Skeletal muscle tissue (tissue), 4 donors: ENCODE results near the gene PTGES3L. TPM values are rescaled to one million over a fixed set of nuclear protein-coding genes. Genes with fewer than 3 reads are reported as not detected.

Experiments
- H3K27ac ChIP-seq: one replicate; pipeline ENCODE4 v1.7.0; 2013; ENCODE audit warnings: mild to moderate bottlenecking, low read depth, low read length, inconsistent platforms
- H3K27me3 ChIP-seq, 3 donors: one replicate each; pipeline ENCODE4 v1.7.0; 2013; ENCODE audit warnings: low read length in 3 of 3; ENCODE audit not compliant: control insufficient read depth in 3 of 3, insufficient read depth in 3 of 3
- H3K36me3 ChIP-seq, 3 donors: one replicate each; pipeline ENCODE4 v1.7.0; 2013; ENCODE audit warnings: low read length in 3 of 3; ENCODE audit not compliant: control insufficient read depth in 3 of 3, insufficient read depth in 3 of 3
- H3K4me1 ChIP-seq, 3 donors: one replicate each; pipeline ENCODE4 v1.7.0; 2013; ENCODE audit warnings: low read length in 3 of 3, mild to moderate bottlenecking in 3 of 3; ENCODE audit not compliant: control insufficient read depth in 3 of 3, insufficient read depth in 3 of 3
- H3K4me3 ChIP-seq, 3 donors: one replicate each; pipeline ENCODE4 v1.7.0; 2013; ENCODE audit warnings: low read length in 3 of 3
- H3K9ac ChIP-seq, 3 donors: one replicate each; pipeline ENCODE4 v1.7.0; 2013; ENCODE audit warnings: low read length in 3 of 3, mild to moderate bottlenecking in 3 of 3, moderate library complexity in 2 of 3, low read depth in 1 of 3
- H3K9me3 ChIP-seq, 3 donors: one replicate each; pipeline ENCODE4 v1.7.0; 2013; ENCODE audit warnings: low read length in 3 of 3; ENCODE audit not compliant: control insufficient read depth in 3 of 3
- total RNA-seq: library from RNA; depleted of rRNA; stranded (reverse); fragments of >200 nt; gene quantifications from one replicate; pipeline ENCODE4 v1.2.3, GENCODE V29; 2014
- donor health status: Osteomylitis.

The PTGES3L gene
- total RNA-seq = 28.2 TPM

DNA sequence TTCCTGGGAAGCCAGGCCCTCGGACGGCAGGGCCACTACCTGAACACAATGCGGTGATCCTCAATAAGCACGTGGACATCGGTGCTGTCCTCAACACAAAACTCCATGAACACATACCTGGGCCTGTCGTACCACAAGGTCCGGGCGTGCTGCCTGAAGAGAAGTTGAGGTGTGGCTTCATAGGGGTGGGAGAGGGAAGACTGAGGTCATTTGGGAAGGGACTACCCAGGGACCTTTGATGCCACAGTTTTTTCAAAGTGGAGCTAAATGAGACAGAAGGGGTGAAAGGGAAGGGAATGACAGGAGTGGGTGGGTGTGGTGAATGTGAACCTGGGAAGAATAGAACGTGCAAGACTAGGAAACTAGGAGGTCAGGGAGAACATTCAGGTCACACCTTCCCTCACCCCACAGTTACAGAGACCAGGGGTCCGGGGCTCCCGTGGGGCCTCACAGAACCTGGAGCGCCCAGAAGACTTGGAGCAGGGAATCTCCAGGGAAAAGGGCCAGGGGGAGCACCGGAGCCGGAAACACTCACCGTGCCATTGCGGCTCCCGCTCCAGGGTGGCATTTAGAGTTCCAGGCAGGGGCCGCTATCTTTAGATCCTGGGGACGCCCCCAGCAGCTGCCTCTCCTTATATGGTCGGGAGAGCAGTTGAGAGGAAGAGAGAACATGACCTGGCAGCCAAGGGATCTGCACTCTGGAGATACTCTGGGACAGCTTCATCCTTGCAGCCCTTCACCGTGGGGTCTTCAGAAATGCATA is at the start of gene PTGES3L:
TSS of gene PTGES3L (minus strand) at position 570 of the 763 bp plus-strand sequence. CDS start at position 543, 27 bp downstream.
- Histone ChIP-seq H3K27me3 (no peaks in the 10 kb centered on the region), H3K9me3 (no peaks in the 10 kb centered on the region), H3K27ac (peak within 1 kb of the TSS; percentile 95)

DNA sequence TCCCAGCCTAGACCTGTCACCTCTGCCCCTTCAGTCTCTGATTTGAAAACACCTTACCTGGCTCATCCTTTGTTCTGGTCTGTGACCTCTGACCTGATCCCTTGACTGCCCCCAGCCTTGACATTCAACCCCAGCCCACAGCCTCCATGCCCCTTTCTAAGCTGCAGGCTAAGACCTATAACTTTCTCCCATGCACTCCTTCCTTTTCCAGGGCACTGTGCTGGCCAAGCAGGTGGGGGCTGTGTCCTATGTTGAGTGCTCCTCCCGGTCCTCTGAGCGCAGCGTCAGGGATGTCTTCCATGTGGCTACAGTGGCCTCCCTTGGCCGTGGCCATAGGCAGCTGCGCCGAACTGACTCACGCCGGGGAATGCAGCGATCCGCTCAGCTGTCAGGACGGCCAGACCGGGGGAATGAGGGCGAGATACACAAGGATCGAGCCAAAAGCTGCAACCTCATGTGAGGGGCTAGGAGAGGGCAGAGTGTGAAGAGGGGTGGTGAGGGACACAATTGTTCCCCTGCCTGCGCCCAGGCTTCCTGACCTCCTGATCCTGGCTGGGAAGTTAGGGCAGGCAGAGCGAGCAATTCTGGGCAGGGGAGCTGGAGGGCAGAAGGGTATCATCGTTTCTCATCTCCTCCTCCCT is 48.5 kb upstream of the PTGES3L start:
- H3K27me3 ChIP-seq = no peaks in the 10 kb centered on the region
- no peak overlapping the region for H3K27ac ChIP-seq
- H3K9me3 ChIP-seq = no peaks in the 10 kb centered on the region
- peaks cover 5 to 21% (median 17%) of the 10 kb centered on the region in 3 donors for H3K4me1 ChIP-seq
- H3K4me3 ChIP-seq = no peak overlapping the region
- H3K36me3 ChIP-seq = no peaks in the 10 kb centered on the region
- H3K9ac ChIP-seq = peak overlapping the region in 1 of 3 donors; percentile 33

More for the DNA sequence above, at the start of gene PTGES3L:
- H3K4me1 ChIP-seq = peaks cover 33 to 48% (median 38%) of the 10 kb centered on the region in 3 donors
- no peaks in the 10 kb centered on the region for H3K36me3 ChIP-seq
- H3K4me3 ChIP-seq = peak within 1 kb of the TSS; percentile 90 to 96 (median 94)
- peak within 1 kb of the TSS; percentile 83 to 96 (median 90) for H3K9ac ChIP-seq

GRCh38 chr17:43027091-43028032 is 47.5 kb upstream of the PTGES3L start:
- no peaks in the 10 kb centered on the region for H3K36me3 ChIP-seq
- H3K9me3 ChIP-seq = no peaks in the 10 kb centered on the region
- peaks cover 5 to 21% (median 17%) of the 10 kb centered on the region in 3 donors for H3K4me1 ChIP-seq
- no peaks in the 10 kb centered on the region for H3K27me3 ChIP-seq
- no peak overlapping the region for H3K27ac ChIP-seq
- no peak overlapping the region for H3K4me3 ChIP-seq
- H3K9ac ChIP-seq = peak overlapping the region in 1 of 3 donors; percentile 3

GRCh38 chr17:43026595-43026994 is 46.7 kb upstream of the PTGES3L start:
- no peaks in the 10 kb centered on the region for H3K9me3 ChIP-seq
- no peak overlapping the region for H3K27ac ChIP-seq
- H3K9ac ChIP-seq = no peak overlapping the region
- peaks cover 5 to 24% (median 17%) of the 10 kb centered on the region in 3 donors for H3K4me1 ChIP-seq
- H3K27me3 ChIP-seq = no peaks in the 10 kb centered on the region
- H3K4me3 ChIP-seq = no peak overlapping the region
- no peaks in the 10 kb centered on the region for H3K36me3 ChIP-seq

GRCh38 chr17:43025766-43026537 is 46.1 kb upstream of the PTGES3L start:
- no peak overlapping the region for H3K9ac ChIP-seq
- no peaks in the 10 kb centered on the region for H3K9me3 ChIP-seq
- peaks cover 7 to 28% (median 17%) of the 10 kb centered on the region in 3 donors for H3K4me1 ChIP-seq
- H3K36me3 ChIP-seq = no peaks in the 10 kb centered on the region
- H3K27ac ChIP-seq = no peak overlapping the region
- no peaks in the 10 kb centered on the region for H3K27me3 ChIP-seq
- H3K4me3 ChIP-seq = no peak overlapping the region

GRCh38 chr17:43025290-43025657 is 45.4 kb upstream of the PTGES3L start:
- no peak overlapping the region for H3K9ac ChIP-seq
- H3K27me3 ChIP-seq = no peaks in the 10 kb centered on the region
- H3K9me3 ChIP-seq = no peaks in the 10 kb centered on the region
- H3K4me1 ChIP-seq = peaks cover 12 to 32% (median 19%) of the 10 kb centered on the region in 3 donors
- H3K4me3 ChIP-seq = no peak overlapping the region
- H3K27ac ChIP-seq = no peak overlapping the region
- no peaks in the 10 kb centered on the region for H3K36me3 ChIP-seq

GRCh38 chr17:43024407-43025289 is 44.8 kb upstream of the PTGES3L start, which contains the start of gene RND2:
RND2 (plus strand) TSS chr17:43025231; CDS start chr17:43025348, 117 bp downstream.
- peaks cover 17 to 35% (median 25%) of the 10 kb centered on the region in 3 donors for H3K4me1 ChIP-seq
- H3K36me3 ChIP-seq = no peaks in the 10 kb centered on the region
- no peak within 1 kb of the TSS for H3K27ac ChIP-seq
- peak within 1 kb of the TSS; percentile 76 to 78 (median 77) for H3K4me3 ChIP-seq
- H3K9me3 ChIP-seq = no peaks in the 10 kb centered on the region
- no peaks in the 10 kb centered on the region for H3K27me3 ChIP-seq
- H3K9ac ChIP-seq = peak within 1 kb of the TSS; percentile 61 to 79 (median 71)

DNA sequence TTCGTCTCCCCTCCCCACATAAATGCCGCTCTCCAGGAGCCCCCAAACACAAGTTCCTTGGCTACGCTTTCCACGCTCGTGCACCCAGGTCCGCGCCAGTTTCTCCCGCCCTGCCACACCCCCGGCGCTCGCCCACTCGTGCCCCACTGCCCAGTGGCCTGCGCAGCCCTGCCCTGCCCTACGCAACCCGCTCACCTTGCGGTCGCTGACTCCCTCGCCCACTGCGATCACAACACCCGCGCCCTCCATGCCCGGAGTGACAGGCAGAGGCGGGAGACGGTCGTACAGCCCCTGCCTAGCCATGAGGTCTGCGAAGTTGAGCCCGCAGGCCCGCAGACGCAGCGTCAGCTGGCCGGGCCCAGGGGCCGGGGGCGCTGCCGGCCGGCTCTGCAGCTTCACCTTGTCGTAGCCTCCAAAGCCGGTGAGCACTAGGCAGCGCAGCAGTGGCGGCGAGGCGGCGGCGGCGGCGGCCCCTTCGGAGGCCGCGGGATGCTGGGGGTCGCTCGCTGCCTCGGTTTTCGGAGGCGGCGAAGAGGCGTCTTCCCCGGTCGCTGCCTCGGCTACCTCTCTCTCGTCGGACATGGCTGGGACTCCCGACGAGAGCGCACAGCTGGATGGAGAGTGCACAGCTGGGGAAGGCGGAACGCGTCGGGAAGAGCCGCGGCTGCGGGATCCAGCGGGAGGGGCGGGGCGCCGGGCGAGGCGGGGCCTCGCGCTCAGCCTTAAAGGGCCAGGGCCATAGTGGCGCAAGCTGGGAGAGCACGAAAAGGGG is 42.0 kb upstream of the PTGES3L start, which contains the start of gene VAT1:
TSS of gene VAT1 (minus strand) at position 645 of the 772 bp plus-strand sequence. CDS start at position 582, 63 bp downstream.
- Histone ChIP-seq H3K4me3 (peak within 1 kb of the TSS; percentile 78 to 94 (median 94)), H3K36me3 (peaks cover 8 to 11% (median 10%) of the 10 kb centered on the region in 3 donors), H3K4me1 (peaks cover 21 to 38% (median 26%) of the 10 kb centered on the region in 3 donors), H3K9ac (peak within 1 kb of the TSS; percentile 78 to 88 (median 82)), H3K27me3 (no peaks in the 10 kb centered on the region), H3K27ac (peak within 1 kb of the TSS; percentile 79), H3K9me3 (no peaks in the 10 kb centered on the region)
